ENCODE data around the gene PSMF1. TPM values are rescaled to one million over a fixed set of nuclear protein-coding genes. Genes with fewer than 3 reads are reported as not detected.

PSMF1 gene, protein sequence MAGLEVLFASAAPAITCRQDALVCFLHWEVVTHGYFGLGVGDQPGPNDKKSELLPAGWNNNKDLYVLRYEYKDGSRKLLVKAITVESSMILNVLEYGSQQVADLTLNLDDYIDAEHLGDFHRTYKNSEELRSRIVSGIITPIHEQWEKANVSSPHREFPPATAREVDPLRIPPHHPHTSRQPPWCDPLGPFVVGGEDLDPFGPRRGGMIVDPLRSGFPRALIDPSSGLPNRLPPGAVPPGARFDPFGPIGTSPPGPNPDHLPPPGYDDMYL
- polyA plus RNA-seq (ENCODE audit: insufficient read length in 3 of 3): 100 to 1,000 TPM; 134 to 151 (median 151) TPM
- long read RNA-seq, donor 1, full-length matches to known transcripts: 36 of 44 reads
- long read RNA-seq, donor 1, partial matches to known transcripts: 8 of 44 reads
- long read RNA-seq, donor 1, other reads (novel, unspliced or antisense): 0 of 44 reads
- long read RNA-seq, donor 2, full-length matches to known transcripts: 62 of 88 reads
- long read RNA-seq, donor 2, partial matches to known transcripts: 26 of 88 reads
- long read RNA-seq, donor 2, other reads (novel, unspliced or antisense): 0 of 88 reads
- long read RNA-seq, donor 3, full-length matches to known transcripts: 63 of 130 reads
- long read RNA-seq, donor 3, partial matches to known transcripts: 67 of 130 reads
- long read RNA-seq, donor 3, other reads (novel, unspliced or antisense): 0 of 130 reads
- long read RNA-seq, donor 4, full-length matches to known transcripts: 84 of 130 reads
- long read RNA-seq, donor 4, partial matches to known transcripts: 41 of 130 reads
- long read RNA-seq, donor 4, other reads (novel, unspliced or antisense): 5 of 130 reads
- long read RNA-seq, donor 5, full-length matches to known transcripts: 44 of 60 reads
- long read RNA-seq, donor 5, partial matches to known transcripts: 16 of 60 reads
- long read RNA-seq, donor 5, other reads (novel, unspliced or antisense): 0 of 60 reads
- long read RNA-seq, donor 6, full-length matches to known transcripts: 39 of 47 reads
- long read RNA-seq, donor 6, partial matches to known transcripts: 8 of 47 reads
- long read RNA-seq, donor 6, other reads (novel, unspliced or antisense): 0 of 47 reads
- long read RNA-seq, donor 7, full-length matches to known transcripts: 72 of 110 reads
- long read RNA-seq, donor 7, partial matches to known transcripts: 38 of 110 reads
- long read RNA-seq, donor 7, other reads (novel, unspliced or antisense): 0 of 110 reads
- long read RNA-seq, donor 8, full-length matches to known transcripts: 25 of 25 reads
- long read RNA-seq, donor 8, partial matches to known transcripts: 0 of 25 reads
- long read RNA-seq, donor 8, other reads (novel, unspliced or antisense): 0 of 25 reads
- long read RNA-seq, donor 9, full-length matches to known transcripts: 78 of 98 reads
- long read RNA-seq, donor 9, partial matches to known transcripts: 20 of 98 reads
- long read RNA-seq, donor 9, other reads (novel, unspliced or antisense): 0 of 98 reads
- long read RNA-seq, donor 10, full-length matches to known transcripts: 41 of 66 reads
- long read RNA-seq, donor 10, partial matches to known transcripts: 25 of 66 reads
- long read RNA-seq, donor 10, other reads (novel, unspliced or antisense): 0 of 66 reads
- long read RNA-seq, donor 11, full-length matches to known transcripts: 47 of 101 reads
- long read RNA-seq, donor 11, partial matches to known transcripts: 54 of 101 reads
- long read RNA-seq, donor 11, other reads (novel, unspliced or antisense): 0 of 101 reads
- long read RNA-seq, donor 12, full-length matches to known transcripts: 57 of 130 reads
- long read RNA-seq, donor 12, partial matches to known transcripts: 73 of 130 reads
- long read RNA-seq, donor 12, other reads (novel, unspliced or antisense): 0 of 130 reads
- long read RNA-seq, donor 13, full-length matches to known transcripts: 26 of 40 reads
- long read RNA-seq, donor 13, partial matches to known transcripts: 14 of 40 reads
- long read RNA-seq, donor 13, other reads (novel, unspliced or antisense): 0 of 40 reads
- long read RNA-seq, donor 14, full-length matches to known transcripts: 86 of 142 reads
- long read RNA-seq, donor 14, partial matches to known transcripts: 56 of 142 reads
- long read RNA-seq, donor 14, other reads (novel, unspliced or antisense): 0 of 142 reads
- long read RNA-seq, donor 15, full-length matches to known transcripts: 78 of 107 reads
- long read RNA-seq, donor 15, partial matches to known transcripts: 29 of 107 reads
- long read RNA-seq, donor 15, other reads (novel, unspliced or antisense): 0 of 107 reads
- long read RNA-seq, donor 16, full-length matches to known transcripts: 58 of 107 reads
- long read RNA-seq, donor 16, partial matches to known transcripts: 49 of 107 reads
- long read RNA-seq, donor 16, other reads (novel, unspliced or antisense): 0 of 107 reads

DNA sequence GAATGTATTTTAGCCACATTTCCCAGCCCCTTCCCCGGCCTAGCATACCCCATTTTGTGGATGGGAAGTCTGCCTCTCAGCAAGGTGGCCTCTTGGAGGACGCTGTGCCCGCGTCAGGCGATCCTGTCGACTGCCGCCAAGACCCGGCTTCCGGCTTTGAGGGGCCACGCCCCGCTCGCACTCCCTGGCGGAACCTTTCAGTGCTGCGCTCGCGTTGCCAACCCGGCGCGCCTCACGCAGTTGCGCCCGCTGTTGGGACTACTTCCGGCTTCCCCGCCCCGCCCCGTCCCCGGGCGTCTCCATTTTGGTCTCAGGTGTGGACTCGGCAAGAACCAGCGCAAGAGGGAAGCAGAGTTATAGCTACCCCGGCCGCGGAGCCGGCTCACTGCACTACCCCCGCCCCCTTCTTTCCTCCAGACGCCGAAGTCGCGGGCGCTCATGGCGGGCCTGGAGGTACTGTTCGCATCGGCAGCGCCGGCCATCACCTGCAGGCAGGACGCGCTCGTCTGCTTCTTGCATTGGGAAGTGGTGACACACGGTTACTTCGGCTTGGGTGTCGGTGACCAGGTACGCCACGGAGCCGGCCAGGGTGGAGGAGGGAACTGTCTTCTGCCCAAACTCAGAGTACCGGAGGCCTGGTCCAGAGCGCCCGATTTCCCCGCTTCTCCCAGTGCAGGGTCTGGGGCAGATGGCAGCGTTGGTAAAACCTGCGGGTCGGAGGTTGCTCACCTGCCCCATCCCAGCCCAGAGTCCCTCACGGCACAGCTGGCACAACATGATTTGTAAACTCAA lies at the start of gene PSMF1:
Gene PSMF1 (plus strand): TSS at position 267 of the 792 bp plus-strand sequence. CDS start 172 bp downstream, at position 439.
- peak; percentile 92 for DNase-seq

DNA sequence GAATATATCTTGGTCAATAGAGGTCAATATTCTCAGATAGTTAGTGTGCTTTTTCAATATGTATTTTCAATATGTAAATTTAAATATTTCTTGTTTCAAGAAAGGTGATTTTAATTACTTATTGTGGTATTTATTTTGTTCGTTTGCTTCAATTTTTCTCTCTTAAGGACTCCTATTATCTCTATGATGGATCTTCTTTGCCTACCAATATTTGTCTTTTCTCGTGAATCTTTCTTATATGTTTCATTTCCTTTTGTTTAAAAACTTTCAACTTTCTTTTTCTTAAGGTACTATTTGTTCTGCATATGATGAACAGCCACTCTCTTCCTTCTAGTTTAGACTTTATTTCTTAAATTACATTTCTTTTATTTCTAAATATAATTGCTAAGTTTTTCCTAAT lies 46.1 kb upstream of the PSMF1 start:
- DNase-seq: no peak

DNA sequence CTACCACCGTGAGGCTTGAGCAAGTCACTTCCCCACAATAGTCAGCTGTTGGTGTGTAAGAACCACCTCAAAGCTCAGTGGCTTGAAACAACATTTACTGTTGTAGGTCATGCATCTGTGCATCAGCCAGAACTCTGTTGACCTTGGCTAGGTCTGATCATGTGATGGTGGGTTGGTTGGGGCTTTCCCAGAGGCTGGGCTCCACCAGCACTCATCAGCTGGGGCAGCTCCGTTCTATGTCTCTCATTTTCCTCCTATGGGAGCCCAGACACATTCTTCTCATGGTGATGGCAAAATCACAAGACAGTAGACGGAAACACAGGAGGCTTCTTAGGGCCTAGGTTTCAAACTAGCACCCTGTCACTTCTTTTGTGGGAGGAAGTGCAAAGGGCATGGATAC lies 42.8 kb upstream of the PSMF1 start:
- no peak for DNase-seq

DNA sequence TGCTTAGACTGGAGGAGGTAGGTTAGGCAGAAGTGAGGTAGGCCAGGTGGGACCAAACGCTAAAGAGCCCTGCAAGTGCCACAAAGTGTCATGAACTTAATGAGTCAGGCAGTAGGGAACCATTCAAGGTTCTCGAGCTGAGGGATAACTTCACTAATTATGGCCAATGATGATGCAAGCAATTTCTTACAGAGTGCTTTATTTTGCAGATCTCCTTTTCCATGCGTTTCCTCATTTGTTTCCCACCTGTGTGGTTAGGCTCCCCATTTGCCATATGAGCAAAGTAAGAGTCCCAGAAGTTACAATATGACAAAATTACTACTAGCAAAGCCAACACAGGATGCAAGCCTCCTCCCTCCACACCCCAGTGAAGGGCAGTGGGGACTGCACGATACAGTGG lies 36.5 kb upstream of the PSMF1 start:
- no peak for DNase-seq

DNA sequence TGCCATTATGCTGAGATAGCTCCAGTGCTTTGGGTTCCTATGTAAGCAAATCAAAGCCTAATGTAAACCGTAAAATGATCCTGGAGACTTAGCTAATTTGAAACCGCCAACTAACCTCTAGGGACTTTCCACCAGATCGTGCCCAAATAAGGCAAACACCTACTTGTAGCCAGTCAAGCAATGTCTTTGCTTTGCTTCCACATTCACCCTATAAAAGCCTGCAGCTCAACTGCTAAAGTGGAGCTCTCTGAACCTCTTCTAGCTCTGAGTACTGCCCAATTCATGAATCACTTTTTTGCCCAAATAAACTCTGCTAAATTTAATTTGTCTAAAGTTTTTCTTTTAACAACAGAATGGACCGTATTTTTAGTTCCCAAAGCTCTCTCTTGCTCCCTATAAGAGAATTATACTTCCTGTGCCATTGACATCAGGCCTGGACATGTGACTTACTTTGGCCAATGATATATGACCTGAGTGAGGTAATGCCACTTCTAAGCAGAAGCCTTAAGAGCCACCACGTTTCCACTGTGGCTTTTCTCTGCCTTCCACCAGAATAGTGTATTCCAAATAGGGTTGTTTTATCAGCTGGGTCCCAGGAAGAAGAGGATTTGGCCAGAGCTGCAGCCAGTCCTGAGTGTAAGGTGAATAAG lies 34.8 kb upstream of the PSMF1 start:
- no peak for DNase-seq

DNA sequence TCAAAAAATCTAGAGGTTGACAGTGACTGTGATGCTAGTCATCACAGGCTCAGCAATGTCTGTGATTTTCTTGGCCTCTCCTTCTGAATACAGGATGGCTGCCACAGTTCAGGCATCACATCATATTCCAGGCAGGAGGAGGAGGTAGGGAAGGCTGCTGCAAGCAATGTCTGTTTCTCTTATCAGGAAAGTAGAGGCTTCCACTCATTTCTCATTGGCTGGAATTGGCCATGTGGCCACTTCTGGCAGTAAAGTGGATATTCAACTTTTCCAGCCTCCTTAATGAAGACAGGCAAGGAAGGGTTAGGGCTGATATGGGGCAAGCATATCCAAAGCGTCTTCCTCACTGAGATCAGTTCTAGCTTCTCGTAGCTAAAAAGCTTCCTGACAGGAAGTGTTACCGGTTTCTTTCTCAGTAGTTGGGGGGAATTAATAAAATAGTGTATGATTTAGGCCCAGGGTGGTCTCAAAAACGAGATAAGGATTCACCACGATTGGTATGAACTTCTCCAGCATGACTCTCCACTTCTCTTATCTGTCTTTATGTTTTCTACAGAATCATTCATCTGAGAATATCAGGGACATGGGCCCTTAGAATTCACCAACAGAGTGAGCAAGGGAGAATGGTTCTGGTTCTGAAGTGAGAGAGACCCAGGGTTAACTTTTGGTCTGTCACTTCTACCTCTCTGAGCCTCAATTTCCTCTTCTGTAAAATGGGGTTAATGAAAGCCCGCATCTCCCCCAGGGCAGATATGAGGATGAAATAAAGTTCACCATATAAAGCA lies 32.7 kb upstream of the PSMF1 start:
- no peak for DNase-seq

DNA sequence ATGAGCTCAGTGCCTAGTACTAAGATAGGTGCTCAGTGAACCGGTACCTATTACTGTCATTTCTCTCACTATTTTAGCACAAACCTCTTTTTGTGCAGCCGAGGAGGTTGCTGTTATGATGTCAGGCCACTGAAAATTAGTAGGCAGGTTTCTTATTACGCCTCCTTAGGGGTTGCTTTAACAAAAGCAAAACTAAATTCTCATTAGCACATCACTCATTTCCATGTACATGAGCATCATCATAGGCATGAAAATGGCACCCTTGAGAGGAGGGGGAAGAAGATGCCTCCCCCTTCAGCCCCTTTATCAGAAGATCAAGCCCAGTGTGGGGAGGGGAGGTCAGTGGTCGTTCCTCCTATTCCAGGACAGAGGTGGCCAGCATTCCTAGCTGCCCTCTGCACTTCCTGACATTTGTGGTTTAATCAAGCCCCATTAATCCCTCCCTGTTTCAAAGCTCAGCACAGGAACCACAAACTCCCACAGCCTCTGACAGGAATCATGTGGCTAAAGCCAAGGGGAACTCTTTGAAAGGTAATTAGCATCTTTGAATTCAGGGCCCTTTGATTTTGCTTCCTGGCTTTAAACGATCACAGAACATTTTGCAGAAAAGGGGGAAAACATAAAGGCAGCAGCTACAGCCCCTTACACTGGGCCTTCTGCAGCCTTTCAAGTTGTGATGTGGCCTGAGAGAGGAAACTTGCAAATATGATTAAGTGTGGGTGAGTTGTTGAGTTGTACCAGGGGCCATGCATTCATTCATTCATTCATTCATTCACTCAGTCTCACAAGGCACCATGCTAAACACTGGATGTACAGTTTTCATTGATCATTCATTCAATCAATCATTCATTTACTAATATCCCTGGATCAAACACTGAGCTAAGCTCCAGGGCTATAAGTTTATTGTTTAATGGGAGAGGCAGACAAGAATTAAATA lies 31.9 kb upstream of the PSMF1 start:
- peak; percentile 40 for DNase-seq

DNA sequence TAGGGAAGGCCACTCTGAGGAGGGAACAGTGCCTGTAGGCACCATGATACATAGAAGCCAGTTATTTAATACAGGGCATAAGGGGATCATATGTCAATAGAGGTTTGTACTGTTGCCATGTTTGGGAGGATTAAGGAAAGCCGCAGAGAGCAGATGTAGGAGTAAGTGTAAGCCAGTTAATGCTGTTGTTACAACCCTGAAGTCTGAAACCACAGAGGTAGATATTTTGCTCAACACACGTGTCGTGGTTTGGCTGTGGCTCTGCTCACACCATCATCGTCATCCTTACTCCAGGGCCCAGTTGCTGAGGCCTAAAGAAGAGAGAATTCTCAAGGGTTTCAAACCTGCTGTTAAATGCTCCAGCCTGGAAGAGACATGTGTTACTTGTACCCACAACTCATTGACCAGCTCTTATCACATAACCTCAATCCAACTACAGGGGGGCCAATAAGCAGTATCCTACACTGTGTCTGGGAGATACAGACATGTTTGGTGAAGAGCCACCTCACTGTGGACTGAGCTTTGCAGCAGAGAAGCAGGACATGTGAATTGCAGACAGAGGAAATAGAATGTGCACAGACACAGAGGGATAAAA lies 31.0 kb upstream of the PSMF1 start:
- no peak for DNase-seq

DNA sequence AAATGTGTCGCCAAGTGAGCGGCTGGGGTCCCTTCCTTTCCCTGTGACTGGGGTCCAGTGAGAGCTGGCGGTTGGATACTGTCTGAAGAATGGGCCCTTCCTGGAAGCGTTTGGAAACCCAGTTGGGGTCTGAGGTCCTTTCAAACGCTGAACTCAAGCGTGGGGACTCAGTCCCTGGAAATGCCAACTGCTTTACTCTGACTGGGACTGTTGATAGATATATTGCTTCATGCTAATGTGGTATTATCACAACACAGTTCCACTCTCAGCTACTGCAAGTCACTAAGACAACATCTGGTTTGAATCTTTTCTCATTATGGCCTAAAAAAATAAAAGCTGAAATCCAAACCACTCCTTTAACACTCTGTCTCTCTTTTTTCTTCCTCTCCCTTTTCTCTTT lies 23.7 kb upstream of the PSMF1 start:
- no peak for DNase-seq

DNA sequence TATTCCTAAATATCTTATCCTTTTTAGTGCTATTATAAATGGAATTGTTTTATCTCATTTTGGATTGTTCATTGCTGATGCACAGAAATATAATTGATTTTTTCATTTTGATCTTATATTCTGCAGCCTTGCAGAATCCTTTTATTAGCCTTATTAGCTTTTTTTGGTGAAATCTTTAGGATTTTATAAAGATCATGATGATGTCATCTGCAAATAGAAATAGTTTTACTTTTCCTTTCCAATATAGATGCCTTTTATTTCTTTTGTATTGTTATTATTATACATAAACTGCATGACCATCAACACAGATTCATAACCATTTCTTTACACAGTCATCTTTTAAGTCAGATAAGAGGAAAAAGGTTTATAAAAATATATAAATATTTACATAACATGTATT lies 16.9 kb upstream of the PSMF1 start:
- no peak for DNase-seq

DNA sequence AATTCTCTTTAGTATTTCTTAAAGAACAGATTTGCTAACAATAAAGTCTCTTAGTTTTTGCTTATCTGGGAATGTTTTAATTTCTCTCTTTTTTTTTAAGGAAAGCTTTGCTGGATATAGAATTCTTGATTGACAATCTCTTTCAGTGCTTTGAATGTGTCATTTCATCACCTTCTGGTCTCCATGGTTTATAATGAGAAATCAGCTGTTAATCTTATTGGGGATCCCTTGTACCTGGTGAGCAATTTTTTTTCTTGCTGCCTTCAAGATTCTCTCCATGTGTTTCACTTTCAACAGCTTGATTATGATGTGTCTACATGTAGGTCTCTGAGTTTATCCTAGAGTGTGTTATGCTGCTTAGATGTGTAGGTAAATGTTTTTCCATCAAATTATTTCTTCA lies 16.4 kb upstream of the PSMF1 start:
- DNase-seq: no peak

DNA sequence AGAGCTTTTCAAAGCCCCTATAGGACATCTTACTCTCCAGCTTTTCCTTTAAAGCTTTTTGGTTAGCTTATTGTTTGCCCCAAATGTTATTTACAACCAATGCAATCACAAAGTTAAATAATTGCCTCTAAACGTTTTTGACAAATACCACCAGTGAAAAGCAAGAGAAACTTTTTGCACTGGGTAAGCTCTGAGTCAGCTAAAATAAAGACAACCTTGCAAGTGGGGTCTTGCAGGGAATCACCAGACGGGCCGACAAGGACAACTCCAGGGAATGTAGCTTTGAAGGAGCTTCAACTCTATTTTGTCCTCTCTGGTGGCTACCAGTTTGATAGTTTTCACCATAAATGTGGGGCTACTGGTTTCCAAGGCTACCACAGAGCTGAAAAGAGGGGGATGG lies 14.7 kb upstream of the PSMF1 start:
- no peak for DNase-seq

DNA sequence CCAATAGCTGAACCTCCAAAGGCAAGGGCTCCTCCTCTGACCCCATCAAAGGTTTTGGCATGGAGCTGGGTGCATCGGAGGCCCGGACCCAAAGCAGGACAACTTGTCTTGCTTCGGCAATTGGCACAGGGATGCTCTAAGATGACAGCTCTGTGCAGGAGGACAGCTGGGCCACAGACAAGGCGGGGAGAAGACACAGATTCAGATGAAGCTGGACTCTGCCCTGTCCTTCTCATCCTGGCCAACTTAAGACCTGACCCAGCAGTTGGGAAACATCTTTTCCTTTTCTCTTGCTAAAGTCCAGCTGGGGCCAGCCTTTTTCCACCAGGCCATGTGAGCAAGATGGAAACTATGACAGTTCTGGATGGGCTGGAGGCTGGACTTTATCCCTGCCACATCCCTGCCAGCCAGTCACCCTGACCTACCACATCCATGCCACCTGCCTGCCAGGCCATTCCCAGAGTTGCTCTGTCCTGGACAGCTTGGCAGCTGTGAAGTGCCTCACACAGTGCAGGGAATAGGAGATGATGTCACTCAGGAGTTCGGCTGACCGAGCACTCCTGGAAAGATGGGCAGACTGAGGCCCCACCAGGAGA lies 12.7 kb upstream of the PSMF1 start:
- no peak for DNase-seq

DNA sequence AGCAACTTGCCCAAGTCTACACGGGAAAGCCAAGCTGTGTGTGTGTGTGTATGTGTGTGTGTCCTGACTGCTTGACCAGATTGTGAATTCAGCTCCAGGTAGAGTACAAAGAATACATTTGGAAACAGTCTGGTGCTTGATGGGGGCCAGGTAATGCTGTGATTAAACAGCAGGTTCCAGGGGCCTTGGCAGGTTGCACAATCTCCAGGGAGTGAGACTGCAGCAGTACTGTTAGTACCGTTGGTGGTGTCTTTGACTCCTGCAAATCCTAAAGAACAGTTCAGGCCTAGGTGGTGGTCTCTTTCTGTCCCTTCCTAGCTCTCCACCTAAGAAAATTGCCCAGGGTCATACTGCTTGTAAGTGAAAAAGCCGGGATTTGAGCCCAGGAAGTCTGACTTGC lies 11.2 kb upstream of the PSMF1 start:
- no peak for DNase-seq

DNA sequence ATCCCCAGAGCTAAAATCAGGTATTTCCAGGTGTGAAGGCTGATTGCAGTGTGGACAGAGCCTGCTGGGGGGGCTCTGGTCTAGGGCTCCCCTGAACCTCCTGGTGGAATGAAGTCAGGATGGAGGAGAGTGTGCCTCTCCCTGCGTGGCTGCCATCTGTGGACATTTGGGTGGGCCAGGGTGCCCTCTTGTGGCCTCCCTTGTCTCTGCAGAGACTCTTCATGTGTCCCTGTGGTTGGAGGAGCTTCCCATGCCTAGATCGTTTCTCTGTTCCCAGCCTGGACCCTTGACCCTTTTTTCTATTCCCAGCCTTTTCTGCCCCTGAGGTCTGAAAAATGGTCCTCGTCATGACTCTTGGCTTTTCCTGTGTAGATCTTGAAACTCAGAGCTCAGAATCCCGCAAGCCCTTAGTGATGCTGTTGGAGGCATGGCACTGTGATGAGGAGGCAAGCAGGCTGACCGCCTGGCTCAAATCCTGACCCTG lies 9.9 kb upstream of the PSMF1 start:
- peak; percentile 27 for DNase-seq
